HL-60/S4 (cell line): ENCODE measurements around the gene ANKRD22.

Source experiments
- in situ Hi-C: fragments of 300-500 bp; cut with MboI; formaldehyde crosslinking; loops from 2 replicates; pipeline ENCODE4 v1.14.3; 2022; ENCODE audit warnings: low sequenced_read_pairs

The ANKRD22 gene

GRCh38 chr10:88804083-88804812 lies 47.4 kb downstream of the ANKRD22 start:
- in situ Hi-C loops = no loop called here

- in situ Hi-C loops = no loop called here
Observed at GRCh38 chr10:88803641-88804040, 48.0 kb downstream of the ANKRD22 start.

GRCh38 chr10:88802523-88803285 lies 48.9 kb downstream of the ANKRD22 start, which contains the start of gene LIPM:
LIPM (plus strand) TSS chr10:88802730; CDS start chr10:88802897, 167 bp downstream.
- in situ Hi-C loops = no loop called here

GRCh38 chr10:88800152-88801125 lies 51.2 kb downstream of the ANKRD22 start:
- in situ Hi-C loops = no loop called here

- in situ Hi-C loops = no loop called here
Observed at GRCh38 chr10:88794731-88795130, 56.9 kb downstream of the ANKRD22 start.

GRCh38 chr10:88793712-88794299 lies 57.8 kb downstream of the ANKRD22 start:
- in situ Hi-C loops = no loop called here

GRCh38 chr10:88792661-88793060 lies 59.0 kb downstream of the ANKRD22 start:
- in situ Hi-C loops = no loop called here

- in situ Hi-C loops = no loop called here
Observed at GRCh38 chr10:88791924-88792323, 59.7 kb downstream of the ANKRD22 start.

- in situ Hi-C loops = no loop called here
Observed at GRCh38 chr10:88788924-88789323, 62.7 kb downstream of the ANKRD22 start.

- in situ Hi-C loops = no loop called here
Observed at GRCh38 chr10:88787463-88787862, 64.2 kb downstream of the ANKRD22 start.

- in situ Hi-C loops = no loop called here
Observed at GRCh38 chr10:88786032-88786770, 65.4 kb downstream of the ANKRD22 start.

- in situ Hi-C loops = no loop called here
Observed at GRCh38 chr10:88783724-88784123, 67.9 kb downstream of the ANKRD22 start.

GRCh38 chr10:88782222-88782621 lies 69.4 kb downstream of the ANKRD22 start:
- in situ Hi-C loops = no loop called here

- in situ Hi-C loops = no loop called here
Observed at GRCh38 chr10:88781206-88781605, 70.4 kb downstream of the ANKRD22 start.
